Sigmoid colon (tissue), 7 donors: ENCODE results near the gene MBD3L3. TPM values are rescaled to one million over a fixed set of nuclear protein-coding genes. Genes with fewer than 3 reads are reported as not detected.
"Not testable (repeated sequence)": the region's sequence is repeated elsewhere in the genome, so short reads cannot be mapped to it uniquely, and the experiment has no call there.

Source experiments
- DNase-seq: peaks from one replicate; pipeline ENCODE4 v3.0.0-alpha.2; 2019
- H3K27ac ChIP-seq, 4 donors: fragments of 200-600 bp; sonication (generic); one replicate each; pipeline ENCODE4 v1.5.1; 2016 to 2019; ENCODE audit warnings: mild to moderate bottlenecking in 1 of 4
- H3K27me3 ChIP-seq, 3 donors: fragments of 200-600 bp; sonication (generic); one replicate each; pipeline ENCODE4 v1.5.1; 2019; ENCODE audit warnings: mild to moderate bottlenecking in 1 of 3
- H3K36me3 ChIP-seq, 4 donors: fragments of 200-600 bp; sonication (generic); one replicate each; pipeline ENCODE4 v1.5.1; 2016 to 2019
- H3K4me1 ChIP-seq, 4 donors: fragments of 200-600 bp; sonication (generic); one replicate each; pipeline ENCODE4 v1.5.1; 2017 to 2019
- H3K4me3 ChIP-seq, 4 donors: fragments of 200-600 bp; sonication (generic); one replicate each; pipeline ENCODE4 v1.5.1; 2017 to 2019; ENCODE audit warnings: mild to moderate bottlenecking in 2 of 4, moderate library complexity in 1 of 4
- H3K9me3 ChIP-seq, 4 donors: fragments of 200-600 bp in 3 of 4; sonication (generic) in 3 of 4; one replicate each; pipeline versions ENCODE4 v1.5.1 to v1.6.1; 2013 to 2019
- CTCF ChIP-seq, 4 experiments: fragments of 450-650 bp in 3 of 4; fragments of 200-600 bp in 1 of 4; IDR thresholded peaks; one replicate each; pipeline ENCODE4 v1.5.1; 2016 to 2019; ENCODE audit warnings: antibody characterized with exemption in 4 of 4, mild to moderate bottlenecking in 3 of 4, moderate library complexity in 2 of 4
- EP300 ChIP-seq, 4 donors: sonication (generic); formaldehyde crosslinking; IDR thresholded peaks; one replicate each; pipeline ENCODE4 v1.6.1; 2017; ENCODE audit warnings: antibody characterized with exemption in 4 of 4
- POLR2A ChIP-seq, 2 donors: fragments of 450-650 bp; IDR thresholded peaks; one replicate each; pipeline ENCODE4 v1.6.1; 2016; ENCODE audit warnings: antibody characterized with exemption in 2 of 2, mild to moderate bottlenecking in 2 of 2, moderate library complexity in 2 of 2
- POLR2AphosphoS5 ChIP-seq, 4 donors: sonication (generic); formaldehyde crosslinking; IDR thresholded peaks; one replicate each; pipeline ENCODE4 v1.6.1; 2017; ENCODE audit warnings: antibody characterized with exemption in 4 of 4
- WGBS, 2 donors: extraction: QIAGEN DNeasy Blood & Tissue Kit; methylation state at CpG; one replicate each; pipeline ENCODE4 v1.1.7; 2013; 5-methylcytosine and 5-hydroxymethylcytosine counted together
- intact Hi-C: fragments of 100-400 bp; cut with DNase I; formaldehyde crosslinking; loops from one replicate; pipeline ENCODE4 v1.15.1; 2023
- polyA plus RNA-seq, 3 donors: library from polyadenylated mRNA; stranded (reverse); fragments of 200-250 nt; gene quantifications; one replicate each; pipeline ENCODE4 v1.2.3, GENCODE V29; 2013
- total RNA-seq, 4 donors: library from RNA; depleted of rRNA; stranded (reverse); fragments of >200 nt; gene quantifications; one replicate each; pipeline ENCODE4 v1.1.0, GENCODE V29; 2016
- donor health status: healthy with polysubstance abuse.
- donor health status: Bipolar disorder and iron deficiency.
- donor health status: healthy.

Gene MBD3L3
- total and polyA plus RNA-seq, 7 donors = not detected

- TF ChIP-seq CTCF (IDR thresholded peaks at IDR 0.05) (no peak), EP300 (IDR thresholded peaks at IDR 0.05) (no peak), POLR2A (IDR thresholded peaks at IDR 0.05) (no peak), POLR2AphosphoS5 (IDR thresholded peaks at IDR 0.05) (no peak)
- no peaks in the 10 kb centered on the region for H3K4me1 ChIP-seq
- WGBS, 2 donors = 90 to 91% methylated on average over 9 of the region's 9 CpGs
- intact Hi-C loops = loop anchor here (10.0 kb wide), 2 partner anchors 329 to 689 kb away; partner anchors contain the start of genes ALKBH7, GPR108, PSPN and TRIP10
- H3K27me3 ChIP-seq = no peaks in the 10 kb centered on the region
- no peaks in the 10 kb centered on the region for H3K36me3 ChIP-seq
- no peak for DNase-seq
- H3K4me3 ChIP-seq = no peak overlapping the region
- H3K9me3 ChIP-seq = no peaks in the 10 kb centered on the region
- no peak overlapping the region for H3K27ac ChIP-seq
Observed at GRCh38 chr19:7063764-7064418, 5.4 kb upstream of the MBD3L3 start.

GRCh38 chr19:7063339-7063738, 4.9 kb upstream of the MBD3L3 start:
- Histone ChIP-seq H3K4me3 (no peak overlapping the region), H3K27ac (no peak overlapping the region), H3K27me3 (no peaks in the 10 kb centered on the region), H3K9me3 (no peaks in the 10 kb centered on the region), H3K4me1 (no peaks in the 10 kb centered on the region), H3K36me3 (no peaks in the 10 kb centered on the region)
- TF ChIP-seq POLR2AphosphoS5 (IDR thresholded peaks at IDR 0.05) (no peak), POLR2A (IDR thresholded peaks at IDR 0.05) (no peak), EP300 (IDR thresholded peaks at IDR 0.05) (no peak), CTCF (IDR thresholded peaks at IDR 0.05) (no peak)
- intact Hi-C loops = loop anchor here (10.0 kb wide), 2 partner anchors 329 to 689 kb away; partner anchors contain the start of genes ALKBH7, GPR108, PSPN and TRIP10
- DNase-seq = no peak
- 68 to 83% methylated on average over 4 of the region's 4 CpGs for WGBS, 2 donors

- not testable (repeated sequence) for H3K27ac ChIP-seq, H3K36me3 ChIP-seq, H3K27me3 ChIP-seq, DNase-seq, H3K4me3 ChIP-seq, H3K9me3 ChIP-seq, H3K4me1 ChIP-seq
- intact Hi-C loops = loop anchor here (10.0 kb wide), 2 partner anchors 325 to 685 kb away; partner anchors contain the start of genes ALKBH7, GPR108, PSPN and TRIP10
- WGBS, 2 donors = 32 to 62% methylated on average over 1 of the region's 2 CpGs
Observed at GRCh38 chr19:7059977-7060376, 1.5 kb upstream of the MBD3L3 start.

GRCh38 chr19:7056371-7056770, 2.1 kb downstream of the MBD3L3 start:
- H3K4me3 ChIP-seq, H3K4me1 ChIP-seq, H3K36me3 ChIP-seq, H3K9me3 ChIP-seq, DNase-seq, H3K27ac ChIP-seq, H3K27me3 ChIP-seq, intact Hi-C loops: not testable (repeated sequence)
- WGBS, 2 donors = 84 to 92% methylated on average over 8 of the region's 16 CpGs

- H3K36me3 ChIP-seq, H3K4me3 ChIP-seq, H3K27ac ChIP-seq, DNase-seq, H3K9me3 ChIP-seq, H3K4me1 ChIP-seq, H3K27me3 ChIP-seq, intact Hi-C loops: not testable (repeated sequence)
- 90 to 94% methylated on average over 12 of the region's 14 CpGs for WGBS, 2 donors
Observed at GRCh38 chr19:7055679-7056078, 2.8 kb downstream of the MBD3L3 start.

- H3K27me3 ChIP-seq, H3K36me3 ChIP-seq, H3K4me3 ChIP-seq, H3K9me3 ChIP-seq, DNase-seq, intact Hi-C loops, H3K4me1 ChIP-seq, H3K27ac ChIP-seq: not testable (repeated sequence)
- 94 to 96% methylated on average over 12 of the region's 14 CpGs for WGBS, 2 donors
Observed at GRCh38 chr19:7054635-7055368, 3.7 kb downstream of the MBD3L3 start.

GRCh38 chr19:7052896-7053295, 5.6 kb downstream of the MBD3L3 start:
- intact Hi-C loops = not testable (repeated sequence)

GRCh38 chr19:7051421-7051820, 7.1 kb downstream of the MBD3L3 start:
- H3K27me3 ChIP-seq, intact Hi-C loops, H3K27ac ChIP-seq, H3K36me3 ChIP-seq, DNase-seq, H3K9me3 ChIP-seq, H3K4me3 ChIP-seq, H3K4me1 ChIP-seq: not testable (repeated sequence)
- WGBS, 2 donors = 80 to 91% methylated on average over 2 of the region's 5 CpGs

More at GRCh38 chr19:7052896-7053295, 5.6 kb downstream of the MBD3L3 start:
- H3K4me3 ChIP-seq, H3K36me3 ChIP-seq, H3K27ac ChIP-seq, H3K27me3 ChIP-seq, DNase-seq, H3K4me1 ChIP-seq, H3K9me3 ChIP-seq: not testable (repeated sequence)
- 79 to 92% methylated on average over 7 of the region's 7 CpGs for whole genome bisulfite sequencing, 2 donors

GRCh38 chr19:7049021-7049420, 9.5 kb downstream of the MBD3L3 start, which contains the start of gene MBD3L2:
Gene MBD3L2 (plus strand): TSS chr19:7049321. CDS start chr19:7049374, 53 bp downstream.
- H3K27me3 ChIP-seq, intact Hi-C loops, H3K4me3 ChIP-seq, DNase-seq, H3K36me3 ChIP-seq, H3K9me3 ChIP-seq, H3K27ac ChIP-seq, H3K4me1 ChIP-seq: not testable (repeated sequence)
- no CpG with 5 or more reads among the region's 7 CpGs for WGBS, 2 donors

GRCh38 chr19:7041563-7041962, 16.9 kb downstream of the MBD3L3 start:
- H3K4me3 ChIP-seq, H3K27me3 ChIP-seq, DNase-seq: not testable (repeated sequence)

More at GRCh38 chr19:7041563-7041962, 16.9 kb downstream of the MBD3L3 start:
- H3K9me3 ChIP-seq, H3K4me1 ChIP-seq, H3K36me3 ChIP-seq, intact Hi-C loops, H3K27ac ChIP-seq: not testable (repeated sequence)
- WGBS, 2 donors = no CpG with 5 or more reads among the region's 2 CpGs
